Occipital lobe (tissue), 2 donors: ENCODE results near the gene CLDN18. TPM values are rescaled to one million over a fixed set of nuclear protein-coding genes. Genes with fewer than 3 reads are reported as not detected.

Experiments
- DNase-seq: peaks from one replicate; lab custom pipeline; 2025; lab: John Stamatoyannopoulos, UW
- total RNA-seq: library from RNA; depleted of rRNA; stranded (reverse); fragments of >200 nt; gene quantifications from one replicate; pipeline ENCODE4 v1.2.3, GENCODE V29; 2014

CLDN18 gene
- total RNA-seq, 1 donor from 2014 or later = not detected

GRCh38 chr3:138025553-138025952 lies 15.6 kb downstream of the CLDN18 start:
- DNase-seq = no peak

- no peak for DNase-seq
Observed at GRCh38 chr3:138027821-138028220, 17.9 kb downstream of the CLDN18 start.

DNA sequence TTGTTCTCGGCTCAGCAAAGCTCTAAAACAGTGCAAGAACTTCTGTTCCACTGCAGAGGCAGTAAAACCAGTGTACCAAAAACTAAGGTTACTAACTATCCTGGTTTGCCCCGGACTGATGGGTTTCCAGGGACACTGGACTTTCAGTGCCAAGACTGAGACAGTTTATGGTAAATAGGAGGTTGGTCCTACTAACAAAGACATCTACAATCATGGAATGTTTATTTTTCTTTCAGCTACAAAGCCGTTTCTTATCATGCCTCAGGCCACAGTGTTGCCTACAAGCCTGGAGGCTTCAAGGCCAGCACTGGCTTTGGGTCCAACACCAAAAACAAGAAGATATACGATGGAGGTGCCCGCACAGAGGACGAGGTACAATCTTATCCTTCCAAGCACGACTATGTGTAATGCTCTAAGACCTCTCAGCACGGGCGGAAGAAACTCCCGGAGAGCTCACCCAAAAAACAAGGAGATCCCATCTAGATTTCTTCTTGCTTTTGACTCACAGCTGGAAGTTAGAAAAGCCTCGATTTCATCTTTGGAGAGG lies 20.8 kb downstream of the CLDN18 start:
- no peak for DNase-seq

DNA sequence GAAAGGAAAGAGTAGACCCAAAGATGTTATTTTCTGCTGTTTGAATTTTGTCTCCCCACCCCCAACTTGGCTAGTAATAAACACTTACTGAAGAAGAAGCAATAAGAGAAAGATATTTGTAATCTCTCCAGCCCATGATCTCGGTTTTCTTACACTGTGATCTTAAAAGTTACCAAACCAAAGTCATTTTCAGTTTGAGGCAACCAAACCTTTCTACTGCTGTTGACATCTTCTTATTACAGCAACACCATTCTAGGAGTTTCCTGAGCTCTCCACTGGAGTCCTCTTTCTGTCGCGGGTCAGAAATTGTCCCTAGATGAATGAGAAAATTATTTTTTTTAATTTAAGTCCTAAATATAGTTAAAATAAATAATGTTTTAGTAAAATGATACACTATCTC lies 21.6 kb downstream of the CLDN18 start:
- DNase-seq = no peak

DNA sequence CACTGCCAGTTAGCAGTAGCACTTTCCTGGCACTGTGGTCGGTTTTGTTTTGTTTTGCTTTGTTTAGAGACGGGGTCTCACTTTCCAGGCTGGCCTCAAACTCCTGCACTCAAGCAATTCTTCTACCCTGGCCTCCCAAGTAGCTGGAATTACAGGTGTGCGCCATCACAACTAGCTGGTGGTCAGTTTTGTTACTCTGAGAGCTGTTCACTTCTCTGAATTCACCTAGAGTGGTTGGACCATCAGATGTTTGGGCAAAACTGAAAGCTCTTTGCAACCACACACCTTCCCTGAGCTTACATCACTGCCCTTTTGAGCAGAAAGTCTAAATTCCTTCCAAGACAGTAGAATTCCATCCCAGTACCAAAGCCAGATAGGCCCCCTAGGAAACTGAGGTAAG lies 22.6 kb downstream of the CLDN18 start:
- no peak for DNase-seq

GRCh38 chr3:138033202-138033691 lies 23.3 kb downstream of the CLDN18 start:
- no peak for DNase-seq

GRCh38 chr3:138034918-138035317 lies 25.0 kb downstream of the CLDN18 start:
- DNase-seq = no peak

GRCh38 chr3:138036572-138036971 lies 26.6 kb downstream of the CLDN18 start:
- no peak for DNase-seq

- no peak for DNase-seq
Observed at GRCh38 chr3:138038725-138039462, 28.9 kb downstream of the CLDN18 start.

GRCh38 chr3:138042043-138042442 lies 32.1 kb downstream of the CLDN18 start:
- DNase-seq = no peak

GRCh38 chr3:138043266-138044029 lies 33.5 kb downstream of the CLDN18 start:
- no peak for DNase-seq

DNA sequence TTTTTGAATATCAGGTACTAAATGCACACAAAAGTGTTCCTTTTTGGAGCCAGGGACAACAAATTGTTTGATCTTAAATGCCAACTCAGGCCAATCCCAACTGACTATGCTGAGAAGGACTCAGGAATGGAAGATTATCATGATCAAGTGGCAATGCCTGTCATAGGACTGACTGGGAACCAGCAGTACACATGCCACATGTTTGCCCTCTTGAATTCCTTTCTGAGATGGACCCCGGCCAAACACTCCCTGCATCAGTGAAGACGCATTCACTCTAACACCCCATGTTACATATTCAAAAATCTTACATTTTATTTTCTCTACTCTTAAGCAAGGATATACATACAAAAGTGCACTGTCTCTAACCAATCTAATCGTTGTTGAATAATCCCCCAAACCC lies 36.1 kb downstream of the CLDN18 start:
- DNase-seq = no peak

- DNase-seq = no peak
Observed at GRCh38 chr3:138046955-138047354, 37.0 kb downstream of the CLDN18 start.

DNA sequence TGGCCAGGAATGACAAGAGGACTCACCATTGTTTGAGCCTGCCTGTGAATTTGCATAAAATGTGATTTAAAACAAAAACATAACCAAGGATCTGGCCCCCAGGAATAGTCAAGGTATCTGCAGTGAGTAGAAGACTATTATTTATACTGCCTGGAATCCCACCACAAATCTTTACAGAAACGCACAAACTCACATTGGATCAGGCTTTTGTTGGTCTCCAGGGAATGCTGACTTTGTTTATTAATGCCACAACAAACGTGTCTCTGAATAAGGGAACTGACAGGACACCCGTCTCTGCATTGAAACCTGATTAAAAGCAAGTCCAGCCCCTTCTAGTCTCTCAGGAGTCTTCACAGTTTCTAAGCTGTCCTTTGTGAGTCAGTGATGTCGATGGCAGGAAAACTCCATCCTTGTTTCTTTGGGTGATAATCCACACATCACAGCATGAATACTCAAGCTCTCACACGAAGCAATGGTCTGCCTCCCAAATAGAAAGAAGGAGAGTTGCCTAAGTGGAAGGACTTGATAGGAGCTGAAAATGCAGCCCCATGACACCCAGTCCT lies 37.7 kb downstream of the CLDN18 start:
- no peak for DNase-seq

GRCh38 chr3:138049157-138049919 lies 39.4 kb downstream of the CLDN18 start:
- no peak for DNase-seq

DNA sequence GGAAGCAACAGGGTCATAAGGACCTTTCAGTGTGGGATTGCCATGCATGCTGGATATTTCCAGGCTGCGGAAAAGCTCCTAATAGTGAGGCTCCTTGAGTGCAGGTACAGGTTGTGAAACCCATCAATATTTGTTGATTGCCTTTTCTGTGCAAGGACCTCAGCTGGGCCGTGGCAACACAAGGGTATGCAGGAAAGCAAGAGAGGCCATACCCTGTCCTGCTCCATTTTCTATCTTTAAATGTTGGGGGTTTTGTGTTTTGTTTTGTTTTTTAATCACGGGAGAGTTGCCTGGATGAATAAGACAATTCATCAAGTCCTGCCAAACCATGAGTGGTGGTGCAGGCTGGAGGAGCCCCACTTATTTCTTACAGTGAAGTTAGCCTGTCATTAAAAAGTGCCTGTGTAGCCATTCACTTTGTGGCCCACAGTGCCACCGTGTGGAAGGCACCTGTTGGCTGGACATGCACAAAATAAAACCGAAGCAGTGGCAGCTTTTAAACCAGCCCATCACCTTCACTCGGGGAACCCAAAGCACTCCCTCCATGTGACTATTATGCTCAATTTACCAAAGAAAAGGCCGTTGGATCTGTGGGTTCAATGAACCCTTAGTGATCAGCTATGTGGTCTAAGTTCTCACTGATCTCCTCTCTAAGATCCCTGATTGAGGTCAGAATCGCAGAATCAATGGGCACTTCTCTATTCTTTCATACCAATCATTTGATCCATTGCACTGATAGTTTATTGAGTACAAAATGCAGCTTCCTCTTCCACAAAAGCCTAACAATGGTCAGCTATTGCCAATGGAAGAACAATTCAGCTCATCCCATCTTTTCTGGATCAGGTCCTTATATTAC lies 42.2 kb downstream of the CLDN18 start:
- DNase-seq = no peak

DNA sequence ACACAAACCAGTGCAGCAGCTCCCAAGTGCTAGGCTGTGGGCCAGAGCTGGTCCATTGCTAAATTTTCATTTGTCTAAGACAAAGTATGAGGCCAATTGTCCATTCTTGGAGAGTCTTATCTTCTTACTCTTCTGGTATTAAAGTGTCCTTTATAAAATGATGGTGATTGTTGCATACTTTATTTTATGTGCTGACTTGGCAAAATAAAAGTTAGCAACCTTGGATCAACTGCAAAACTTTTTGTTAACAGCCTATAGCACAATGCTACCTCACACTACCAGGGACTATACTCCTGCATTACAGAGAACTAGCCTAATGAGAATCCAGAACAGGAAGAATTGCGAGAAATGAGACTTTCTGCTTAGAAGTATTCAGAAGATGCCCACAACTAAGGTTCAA lies 44.1 kb downstream of the CLDN18 start:
- no peak for DNase-seq

- no peak for DNase-seq
Observed at GRCh38 chr3:138057384-138057783, 47.4 kb downstream of the CLDN18 start.

DNA sequence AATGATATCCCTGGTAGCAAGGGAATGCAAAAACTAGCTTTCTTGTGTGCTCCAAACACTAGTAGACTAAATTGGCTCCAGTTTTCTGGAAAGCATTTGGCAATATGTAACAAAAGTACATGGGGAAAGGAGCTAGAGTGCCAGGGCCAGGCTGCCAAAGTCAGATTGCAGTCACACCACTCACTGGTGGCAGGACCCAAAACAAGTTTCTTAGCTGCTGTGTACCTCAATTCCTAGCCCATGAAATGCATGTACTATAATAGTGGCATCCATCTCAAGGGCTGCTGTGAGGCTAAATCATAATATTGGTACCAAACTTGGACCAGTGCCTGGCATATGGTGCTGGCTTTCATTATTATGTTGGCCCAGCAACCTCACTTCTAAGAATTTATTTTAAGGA lies 49.3 kb downstream of the CLDN18 start:
- no peak for DNase-seq

GRCh38 chr3:138060792-138061191 lies 50.8 kb downstream of the CLDN18 start:
- no peak for DNase-seq

GRCh38 chr3:138062037-138062436 lies 52.1 kb downstream of the CLDN18 start:
- no peak for DNase-seq
